HCT116 (cell line): Measurements from ENCODE around the gene CHI3L2. TPM values are rescaled to one million over a fixed set of nuclear protein-coding genes. Genes with fewer than 3 reads are reported as not detected.

Source experiments
- ATAC-seq: fragments of 200-7000 bp; cut with Tn5 transposase; 2 replicates; pipeline ENCODE4 v1.9.1; 2020; ENCODE audit warnings: mild to moderate bottlenecking, moderate library complexity
- BruUV-seq: library from RNA; stranded (reverse); fragments of 400-500 nt; replicated peaks from 2 replicates; lab custom pipeline; 2021; lab: Mats Ljungman, UMichigan
- CTCF ChIA-PET: fragments of 300-600 bp; sonication (Branson Sonifier 250); formaldehyde crosslinking; loops from one replicate; lab custom pipeline; 2021; ENCODE audit warnings: antibody characterized with exemption; lab: Charles Lee
- POLR2A ChIA-PET: fragments of 300-600, 350-600 bp; sonication (Branson Sonifier 250); formaldehyde crosslinking; loops from one replicate; lab custom pipeline; 2021; ENCODE audit warnings: antibody characterized with exemption; lab: Charles Lee
- RAD21 ChIA-PET, 2 experiments: fragments of 300-600 bp; sonication (Branson Sonifier 250); formaldehyde crosslinking; loops; one replicate each; lab custom pipeline; 2023; ENCODE audit warnings: low total read pairs in 2 of 2; ENCODE audit not compliant: uncharacterized antibody in 2 of 2, unreplicated experiment in 2 of 2, low non-redundant PET in 1 of 2; lab: Charles Lee
- DNase-seq: peaks from one replicate; pipeline ENCODE4 v3.0.0-alpha.2; 2010; ENCODE audit warnings: low read depth, low spot score
- H2AFZ ChIP-seq: fragments of 200-600 bp; shearing (Covaris generic), sonication (generic); 2 replicates; pipeline ENCODE4 v1.6.1; 2017; ENCODE audit warnings: low read depth, mixed run types, mixed read lengths, antibody characterized with exemption, low read length; ENCODE audit not compliant: poor library complexity, severe bottlenecking
- H3K27ac ChIP-seq: 2 replicates; pipeline ENCODE4 v1.5.1; 2012; ENCODE audit warnings: low read depth, low read length
- H3K27me3 ChIP-seq: fragments of 200-600 bp; sonication (generic); 2 replicates; pipeline ENCODE4 v1.6.1; 2016; ENCODE audit warnings: mixed run types, low read length, mixed read lengths; ENCODE audit not compliant: insufficient read depth
- H3K36me3 ChIP-seq, 2 experiments: fragments of 200-500 bp in 1 of 2; fragments of 200-600 bp in 1 of 2; sonication (Bioruptor generic) in 1 of 2; sonication (generic) in 1 of 2; 2 replicates each; pipeline versions ENCODE4 v1.5.1 to v1.6.1; 2014 to 2016; ENCODE audit warnings: low read length in 2 of 2, inconsistent platforms in 1 of 2, mixed read lengths in 1 of 2, mixed run types in 1 of 2; ENCODE audit not compliant: insufficient read depth in 2 of 2, control insufficient read depth in 1 of 2
- H3K4me1 ChIP-seq, 2 experiments: fragments of 200-600 bp in 1 of 2; sonication (generic) in 1 of 2; 2 replicates each; pipeline versions ENCODE4 v1.5.1 to v1.6.1; 2012 to 2017; ENCODE audit warnings: low read length in 2 of 2, inconsistent platforms in 1 of 2, mild to moderate bottlenecking in 1 of 2, mixed read lengths in 1 of 2, mixed run types in 1 of 2, moderate library complexity in 1 of 2; ENCODE audit not compliant: insufficient read depth in 2 of 2, control insufficient read depth in 1 of 2
- H3K4me2 ChIP-seq: fragments of 200-600 bp; sonication (generic); 2 replicates; pipeline ENCODE4 v1.6.1; 2017; ENCODE audit warnings: mixed run types, low read length, mixed read lengths
- H3K4me3 ChIP-seq, 2 experiments: fragments of 200-600 bp in 1 of 2; sonication (generic) in 1 of 2; replicated peaks in 1 of 2; 2 replicates each; pipeline ENCODE4 v1.5.1; 2011 to 2016; ENCODE audit warnings: low read length in 2 of 2, control low read depth in 1 of 2, low read depth in 1 of 2, mild to moderate bottlenecking in 1 of 2, mixed read lengths in 1 of 2, mixed run types in 1 of 2
- H3K79me2 ChIP-seq: fragments of 200-600 bp; sonication (generic); 2 replicates; pipeline ENCODE4 v1.6.1; 2017; ENCODE audit warnings: mild to moderate bottlenecking, mixed run types, low read length, moderate library complexity, mixed read lengths; ENCODE audit not compliant: insufficient read depth
- H3K9ac ChIP-seq: fragments of 200-600 bp; sonication (generic); 2 replicates; pipeline ENCODE4 v1.6.1; 2016; ENCODE audit warnings: low read length, mixed read lengths
- H3K9me2 ChIP-seq: fragments of 200-600 bp; sonication (generic), shearing (Covaris generic); 2 replicates; pipeline ENCODE4 v1.6.1; 2017; ENCODE audit warnings: mixed run types, mild to moderate bottlenecking, moderate library complexity; ENCODE audit not compliant: insufficient read depth
- H3K9me3 ChIP-seq, 2 experiments: fragments of 200-500 bp in 1 of 2; fragments of 200-600 bp in 1 of 2; sonication (Bioruptor generic) in 1 of 2; sonication (generic) in 1 of 2; 2 replicates each; pipeline ENCODE4 v1.6.1; 2014 to 2017; ENCODE audit warnings: low read length in 2 of 2, mixed read lengths in 2 of 2, inconsistent platforms in 1 of 2, low read depth in 1 of 2, mild to moderate bottlenecking in 1 of 2, mixed run types in 1 of 2, moderate library complexity in 1 of 2; ENCODE audit not compliant: control insufficient read depth in 1 of 2, insufficient read depth in 1 of 2
- H4K20me1 ChIP-seq: fragments of 200-600 bp; sonication (generic), shearing (Covaris generic); 2 replicates; pipeline ENCODE4 v1.6.1; 2017; ENCODE audit warnings: mixed run types, mild to moderate bottlenecking, moderate library complexity; ENCODE audit not compliant: insufficient read depth
- CBX3 ChIP-seq: IDR thresholded peaks from 2 replicates; pipeline ENCODE4 v1.6.1; 2012; ENCODE audit warnings: low read depth
- CEBPB ChIP-seq: IDR thresholded peaks from 2 replicates; pipeline ENCODE4 v1.6.1; 2012; ENCODE audit warnings: low read depth
- EGR1 ChIP-seq: IDR thresholded peaks from 2 replicates; pipeline ENCODE4 v1.6.1; 2012; ENCODE audit warnings: low read depth
- ELF1 ChIP-seq: IDR thresholded peaks from 2 replicates; pipeline ENCODE4 v1.6.1; 2012; ENCODE audit warnings: low read depth, borderline replicate concordance
- EZH2 ChIP-seq: fragments of 200-600 bp; sonication (generic); IDR thresholded peaks from 2 replicates; pipeline ENCODE4 v1.6.1; 2017; ENCODE audit warnings: antibody characterized with exemption, mixed run types
- EZH2phosphoT487 ChIP-seq: fragments of 200-600 bp; IDR thresholded peaks from 2 replicates; pipeline ENCODE4 v1.6.1; 2018; ENCODE audit warnings: antibody characterized with exemption, borderline replicate concordance
- FOSL1 ChIP-seq: IDR thresholded peaks from 2 replicates; pipeline ENCODE4 v1.6.1; 2012; ENCODE audit warnings: low read depth
- POLR2A ChIP-seq: IDR thresholded peaks from 2 replicates; pipeline ENCODE4 v1.7.0; 2011; ENCODE audit warnings: borderline replicate concordance; ENCODE audit not compliant: insufficient read depth, insufficient read length; ENCODE audit errors: extremely low read depth
- SIN3A ChIP-seq: IDR thresholded peaks from 2 replicates; pipeline ENCODE4 v1.6.1; 2012; ENCODE audit warnings: low read depth
- TCF7L2 ChIP-seq: IDR thresholded peaks from 2 replicates; pipeline ENCODE4 v1.7.0; 2011; ENCODE audit warnings: borderline replicate concordance, inconsistent platforms; ENCODE audit not compliant: insufficient read depth, insufficient read length; ENCODE audit errors: extremely low read depth
- ZFX ChIP-seq: fragments of 450-650 bp; IDR thresholded peaks from 2 replicates; pipeline ENCODE4 v1.6.1; 2017
- ZNF274 ChIP-seq: fragments of 200-500 bp; sonication (Bioruptor generic); IDR thresholded peaks from 2 replicates; pipeline ENCODE4 v1.6.1; 2014; ENCODE audit warnings: mild to moderate bottlenecking, low read depth, low read length, inconsistent platforms
- intact Hi-C: fragments of 100-400 bp; cut with micrococcal nuclease; formaldehyde crosslinking; loops from 2 replicates; pipeline ENCODE4 v1.10.0; 2022
- total RNA-seq: library from RNA; stranded (reverse); gene quantifications from one replicate; pipeline ENCODE4 v1.2.1, GENCODE V29; 2021; ENCODE audit not compliant: unreplicated experiment
- TF ChIP-seq, protein P1 (sequence below): IDR thresholded peaks from 2 replicates; pipeline ENCODE4 v1.6.1; 2012; ENCODE audit warnings: low read depth
- TF ChIP-seq, protein P2 (sequence below): IDR thresholded peaks from 2 replicates; pipeline ENCODE4 v1.6.1; 2012
- TF ChIP-seq, protein P3 (sequence below): IDR thresholded peaks from 2 replicates; pipeline ENCODE4 v1.6.1; 2012

CHI3L2 gene
- total RNA-seq, 1 experiment from 2014 or later = not detected

DNA sequence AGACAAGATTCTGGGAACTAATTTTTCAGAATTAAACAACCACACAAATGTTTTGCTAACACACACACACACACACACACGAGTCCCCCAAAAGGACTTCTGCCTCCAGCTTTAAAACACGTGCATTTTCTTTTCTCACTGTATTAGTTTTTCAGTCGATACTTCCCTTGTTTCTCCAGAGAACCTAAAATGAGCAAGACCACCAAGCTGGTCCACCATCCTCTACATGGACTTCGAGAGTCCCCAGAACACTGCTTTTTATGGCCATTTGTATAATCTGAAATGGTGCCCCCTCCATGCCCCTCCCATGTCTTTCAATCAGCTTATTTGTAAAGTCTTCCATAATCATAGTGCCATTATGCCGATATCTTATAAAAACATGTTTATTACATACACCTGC, 10.8 kb upstream of the CHI3L2 start:
- no peak overlapping the region for H3K4me3 ChIP-seq
- no peak overlapping the region for H2AFZ ChIP-seq
- no peak overlapping the region for H3K27ac ChIP-seq
- no peak for DNase-seq
- ATAC-seq = no peak
- no peaks in the 10 kb centered on the region for H3K9me2 ChIP-seq
- no peak overlapping the region for H3K9ac ChIP-seq
- POLR2A ChIA-PET = no interaction called here
- H3K4me1 ChIP-seq = peaks cover 0 to 2% of the 10 kb centered on the region in 2 experiments; a peak in 1 of 4 replicates
- no peaks in the 10 kb centered on the region for H3K36me3 ChIP-seq
- no peaks in the 10 kb centered on the region for H3K9me3 ChIP-seq
- H3K27me3 ChIP-seq = no peaks in the 10 kb centered on the region
- RAD21 ChIA-PET = no interaction called here
- no TSS peak for BruUV-seq
- H3K79me2 ChIP-seq = no peaks in the 10 kb centered on the region
- no peaks in the 10 kb centered on the region for H4K20me1 ChIP-seq
- TF ChIP-seq, protein P1, sequence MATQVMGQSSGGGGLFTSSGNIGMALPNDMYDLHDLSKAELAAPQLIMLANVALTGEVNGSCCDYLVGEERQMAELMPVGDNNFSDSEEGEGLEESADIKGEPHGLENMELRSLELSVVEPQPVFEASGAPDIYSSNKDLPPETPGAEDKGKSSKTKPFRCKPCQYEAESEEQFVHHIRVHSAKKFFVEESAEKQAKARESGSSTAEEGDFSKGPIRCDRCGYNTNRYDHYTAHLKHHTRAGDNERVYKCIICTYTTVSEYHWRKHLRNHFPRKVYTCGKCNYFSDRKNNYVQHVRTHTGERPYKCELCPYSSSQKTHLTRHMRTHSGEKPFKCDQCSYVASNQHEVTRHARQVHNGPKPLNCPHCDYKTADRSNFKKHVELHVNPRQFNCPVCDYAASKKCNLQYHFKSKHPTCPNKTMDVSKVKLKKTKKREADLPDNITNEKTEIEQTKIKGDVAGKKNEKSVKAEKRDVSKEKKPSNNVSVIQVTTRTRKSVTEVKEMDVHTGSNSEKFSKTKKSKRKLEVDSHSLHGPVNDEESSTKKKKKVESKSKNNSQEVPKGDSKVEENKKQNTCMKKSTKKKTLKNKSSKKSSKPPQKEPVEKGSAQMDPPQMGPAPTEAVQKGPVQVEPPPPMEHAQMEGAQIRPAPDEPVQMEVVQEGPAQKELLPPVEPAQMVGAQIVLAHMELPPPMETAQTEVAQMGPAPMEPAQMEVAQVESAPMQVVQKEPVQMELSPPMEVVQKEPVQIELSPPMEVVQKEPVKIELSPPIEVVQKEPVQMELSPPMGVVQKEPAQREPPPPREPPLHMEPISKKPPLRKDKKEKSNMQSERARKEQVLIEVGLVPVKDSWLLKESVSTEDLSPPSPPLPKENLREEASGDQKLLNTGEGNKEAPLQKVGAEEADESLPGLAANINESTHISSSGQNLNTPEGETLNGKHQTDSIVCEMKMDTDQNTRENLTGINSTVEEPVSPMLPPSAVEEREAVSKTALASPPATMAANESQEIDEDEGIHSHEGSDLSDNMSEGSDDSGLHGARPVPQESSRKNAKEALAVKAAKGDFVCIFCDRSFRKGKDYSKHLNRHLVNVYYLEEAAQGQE = no peak
- TF ChIP-seq CEBPB = no peak
- no peak for TF ChIP-seq TCF7L2
- no peak for TF ChIP-seq EGR1
- no peak for TF ChIP-seq POLR2A
- no peak for TF ChIP-seq ZFX
- TF ChIP-seq, protein P2, sequence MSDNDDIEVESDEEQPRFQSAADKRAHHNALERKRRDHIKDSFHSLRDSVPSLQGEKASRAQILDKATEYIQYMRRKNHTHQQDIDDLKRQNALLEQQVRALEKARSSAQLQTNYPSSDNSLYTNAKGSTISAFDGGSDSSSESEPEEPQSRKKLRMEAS = no peak
- TF ChIP-seq, protein P3, sequence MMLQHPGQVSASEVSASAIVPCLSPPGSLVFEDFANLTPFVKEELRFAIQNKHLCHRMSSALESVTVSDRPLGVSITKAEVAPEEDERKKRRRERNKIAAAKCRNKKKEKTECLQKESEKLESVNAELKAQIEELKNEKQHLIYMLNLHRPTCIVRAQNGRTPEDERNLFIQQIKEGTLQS = no peak
- no peak for TF ChIP-seq SIN3A
- TF ChIP-seq FOSL1 = no peak
- no peak for TF ChIP-seq EZH2phosphoT487
- no peak for TF ChIP-seq ZNF274
- no peak for TF ChIP-seq ELF1
- no peak for TF ChIP-seq EZH2
- TF ChIP-seq CBX3 = no peak
- no peak overlapping the region for H3K4me2 ChIP-seq
- intact Hi-C loops = no loop called here
- CTCF ChIA-PET = no interaction called here
